Neural cell (in vitro differentiated cells): ENCODE data around the gene SPATA6L.

Experiments used
- EZH2 ChIP-seq: fragments of 200-600, 300-800 bp; shearing (Covaris generic), sonication (generic); IDR thresholded peaks from 2 replicates; pipeline ENCODE4 v1.6.1; 2014; ENCODE audit warnings: antibody characterized with exemption, low read length, borderline replicate concordance, mild to moderate bottlenecking; ENCODE audit not compliant: insufficient read depth, poor library complexity, severe bottlenecking
- TAF1 ChIP-seq: IDR thresholded peaks from 2 replicates; pipeline ENCODE4 v1.6.1; 2012; ENCODE audit warnings: low read depth

DNA sequence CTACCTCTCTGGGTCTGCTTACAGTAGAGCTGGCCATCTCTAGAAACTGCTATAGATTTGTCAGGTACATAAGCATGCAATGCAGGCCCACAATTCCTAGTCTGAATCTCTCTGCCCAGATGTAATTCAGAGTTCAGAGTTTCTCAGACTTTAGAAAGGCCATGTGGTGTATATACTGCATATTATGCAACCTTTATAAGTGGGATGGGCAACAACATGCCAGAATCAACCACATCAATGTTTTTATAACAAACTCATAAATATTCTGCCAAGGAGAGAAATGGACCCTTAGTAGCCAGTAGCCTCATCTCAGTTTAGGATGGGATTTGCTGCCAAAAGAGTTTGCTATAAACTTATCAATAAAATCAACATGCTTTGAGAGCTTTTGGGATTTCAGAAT is 97.2 kb downstream of the SPATA6L start:
- TF ChIP-seq TAF1 (no peak), EZH2 (no peak)
